ENCODE measurements around the gene TMEM175.

The TMEM175 gene

DNA sequence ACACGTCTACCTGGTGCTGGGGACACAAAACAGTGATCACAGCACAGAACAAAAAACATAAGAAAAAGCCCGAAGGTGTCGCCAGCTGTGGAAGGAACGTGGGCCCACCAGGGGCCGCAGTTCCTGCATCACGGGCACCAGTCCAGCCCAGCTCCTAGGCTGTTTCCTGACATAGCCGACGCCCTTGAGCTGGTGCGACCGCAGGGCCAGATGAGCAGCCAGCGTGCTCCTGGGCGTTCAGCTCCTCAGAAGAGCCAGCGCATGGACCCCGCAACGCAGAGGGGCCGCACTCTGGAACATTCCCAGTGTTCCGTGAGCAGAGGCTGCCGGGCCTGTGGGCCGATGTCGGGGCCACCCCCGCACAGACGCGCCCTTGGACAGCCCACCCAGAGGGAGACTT, 44.2 kb upstream of the TMEM175 start:
- no peaks in the 10 kb centered on the region for H3K27me3 ChIP-seq (ENCODE audit: low read depth, low read length)
- no peaks in the 10 kb centered on the region for H4K20me1 ChIP-seq (ENCODE audit: insufficient read depth, low read length)
- no peak overlapping the region for H3K4me2 ChIP-seq (ENCODE audit: low read length)
- H3K9ac ChIP-seq (ENCODE audit: low read length), result no peak overlapping the region
- no peaks in the 10 kb centered on the region for H3K79me2 ChIP-seq (ENCODE audit: low read length)
- H3K4me1 ChIP-seq (ENCODE audit: low read length), result no peaks in the 10 kb centered on the region
- TF ChIP-seq, protein P1, sequence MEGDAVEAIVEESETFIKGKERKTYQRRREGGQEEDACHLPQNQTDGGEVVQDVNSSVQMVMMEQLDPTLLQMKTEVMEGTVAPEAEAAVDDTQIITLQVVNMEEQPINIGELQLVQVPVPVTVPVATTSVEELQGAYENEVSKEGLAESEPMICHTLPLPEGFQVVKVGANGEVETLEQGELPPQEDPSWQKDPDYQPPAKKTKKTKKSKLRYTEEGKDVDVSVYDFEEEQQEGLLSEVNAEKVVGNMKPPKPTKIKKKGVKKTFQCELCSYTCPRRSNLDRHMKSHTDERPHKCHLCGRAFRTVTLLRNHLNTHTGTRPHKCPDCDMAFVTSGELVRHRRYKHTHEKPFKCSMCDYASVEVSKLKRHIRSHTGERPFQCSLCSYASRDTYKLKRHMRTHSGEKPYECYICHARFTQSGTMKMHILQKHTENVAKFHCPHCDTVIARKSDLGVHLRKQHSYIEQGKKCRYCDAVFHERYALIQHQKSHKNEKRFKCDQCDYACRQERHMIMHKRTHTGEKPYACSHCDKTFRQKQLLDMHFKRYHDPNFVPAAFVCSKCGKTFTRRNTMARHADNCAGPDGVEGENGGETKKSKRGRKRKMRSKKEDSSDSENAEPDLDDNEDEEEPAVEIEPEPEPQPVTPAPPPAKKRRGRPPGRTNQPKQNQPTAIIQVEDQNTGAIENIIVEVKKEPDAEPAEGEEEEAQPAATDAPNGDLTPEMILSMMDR (IDR thresholded peaks at IDR 0.05; ENCODE audit: low read depth, low read length), result no peak
- no peak for TF ChIP-seq EZH2phosphoT487 (IDR thresholded peaks at IDR 0.05; ENCODE audit: low read depth)
- no peaks in the 10 kb centered on the region for H3K9me3 ChIP-seq (ENCODE audit: insufficient read depth, low read length)
- H3K4me3 ChIP-seq (ENCODE audit: low read length), result no peak overlapping the region
- no peak overlapping the region for H2AFZ ChIP-seq (ENCODE audit: low read depth, low read length)
- peaks cover 20% of the 10 kb centered on the region for H3K36me3 ChIP-seq (replicated peaks; ENCODE audit: low read depth, low read length)
- no peak overlapping the region for H3K27ac ChIP-seq (ENCODE audit: low read length)

DNA sequence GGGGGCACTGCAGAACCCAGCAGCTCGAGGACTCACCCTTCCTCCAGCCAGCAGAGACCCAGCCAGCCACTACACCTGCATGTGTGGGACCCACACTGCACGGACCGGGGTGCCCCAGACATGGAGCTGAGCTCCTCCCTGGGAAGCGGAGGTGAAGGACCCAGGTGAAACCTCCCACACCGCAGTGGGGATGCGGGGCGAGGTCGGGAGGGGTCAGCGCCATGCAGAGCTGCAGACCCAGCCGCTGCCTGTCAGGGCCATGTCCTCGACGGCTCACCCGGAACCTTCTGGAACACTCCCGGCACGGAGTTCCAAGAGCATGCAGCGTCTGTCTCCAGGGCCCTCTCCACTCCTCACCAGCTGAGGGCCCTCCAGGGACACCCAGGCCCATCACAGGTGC, 42.7 kb upstream of the TMEM175 start:
- Histone ChIP-seq H2AFZ (ENCODE audit: low read depth, low read length) (no peak overlapping the region), H3K9me3 (ENCODE audit: insufficient read depth, low read length) (no peaks in the 10 kb centered on the region), H3K27ac (ENCODE audit: low read length) (no peak overlapping the region), H3K9ac (ENCODE audit: low read length) (no peak overlapping the region), H4K20me1 (ENCODE audit: insufficient read depth, low read length) (no peaks in the 10 kb centered on the region), H3K36me3 (replicated peaks; ENCODE audit: low read depth, low read length) (peaks cover 20% of the 10 kb centered on the region), H3K27me3 (ENCODE audit: low read depth, low read length) (no peaks in the 10 kb centered on the region), H3K4me1 (ENCODE audit: low read length) (no peaks in the 10 kb centered on the region), H3K4me3 (ENCODE audit: low read length) (no peak overlapping the region), H3K79me2 (ENCODE audit: low read length) (no peaks in the 10 kb centered on the region), H3K4me2 (ENCODE audit: low read length) (no peak overlapping the region)
- TF ChIP-seq EZH2phosphoT487 (IDR thresholded peaks at IDR 0.05; ENCODE audit: low read depth), result no peak
- TF ChIP-seq, protein P1 (IDR thresholded peaks at IDR 0.05; ENCODE audit: low read depth, low read length), result no peak

DNA sequence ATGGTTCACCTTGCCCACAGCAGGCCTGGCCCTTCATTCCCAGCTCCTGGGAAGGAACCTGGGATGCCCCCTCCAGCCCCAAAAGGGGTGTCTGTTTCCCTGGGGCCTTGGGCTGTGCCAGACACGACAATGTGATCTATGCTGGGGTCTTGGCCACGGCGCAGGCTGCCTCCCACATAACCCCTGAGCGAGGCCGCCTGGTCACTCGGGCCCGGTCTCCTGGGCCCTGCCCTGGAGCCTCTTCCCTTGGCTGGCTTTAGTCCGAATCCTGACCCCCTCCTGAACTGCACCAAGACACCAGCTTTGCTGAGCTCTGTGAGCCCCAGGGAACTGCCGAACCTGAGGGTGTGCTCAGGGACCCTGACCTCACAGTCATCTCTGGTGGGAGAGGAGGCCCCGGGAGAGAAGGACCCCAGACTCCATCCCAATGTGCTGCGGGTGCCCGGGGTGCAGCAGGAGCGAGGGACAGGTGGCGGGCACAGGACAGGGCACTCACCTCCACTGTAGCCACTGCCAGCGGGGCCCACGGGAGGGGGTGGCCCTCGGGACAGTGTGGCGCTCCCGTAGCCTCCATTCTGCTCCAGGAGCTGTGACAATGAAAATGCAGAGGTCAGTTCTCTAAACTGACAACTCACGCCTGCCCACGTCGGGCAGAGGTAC, 42.1 kb upstream of the TMEM175 start:
- no peak overlapping the region for H2AFZ ChIP-seq (ENCODE audit: low read depth, low read length)
- H3K9ac ChIP-seq (ENCODE audit: low read length), result no peak overlapping the region
- no peaks in the 10 kb centered on the region for H4K20me1 ChIP-seq (ENCODE audit: insufficient read depth, low read length)
- H3K27me3 ChIP-seq (ENCODE audit: low read depth, low read length), result no peaks in the 10 kb centered on the region
- TF ChIP-seq EZH2phosphoT487 (IDR thresholded peaks at IDR 0.05; ENCODE audit: low read depth), result no peak
- TF ChIP-seq, protein P1 (IDR thresholded peaks at IDR 0.05; ENCODE audit: low read depth, low read length), result no peak
- no peak overlapping the region for H3K4me2 ChIP-seq (ENCODE audit: low read length)
- H3K79me2 ChIP-seq (ENCODE audit: low read length), result no peaks in the 10 kb centered on the region
- no peak overlapping the region for H3K27ac ChIP-seq (ENCODE audit: low read length)
- no peaks in the 10 kb centered on the region for H3K4me1 ChIP-seq (ENCODE audit: low read length)
- no peaks in the 10 kb centered on the region for H3K9me3 ChIP-seq (ENCODE audit: insufficient read depth, low read length)
- H3K36me3 ChIP-seq (replicated peaks; ENCODE audit: low read depth, low read length), result peaks cover 20% of the 10 kb centered on the region
- no peak overlapping the region for H3K4me3 ChIP-seq (ENCODE audit: low read length)

DNA sequence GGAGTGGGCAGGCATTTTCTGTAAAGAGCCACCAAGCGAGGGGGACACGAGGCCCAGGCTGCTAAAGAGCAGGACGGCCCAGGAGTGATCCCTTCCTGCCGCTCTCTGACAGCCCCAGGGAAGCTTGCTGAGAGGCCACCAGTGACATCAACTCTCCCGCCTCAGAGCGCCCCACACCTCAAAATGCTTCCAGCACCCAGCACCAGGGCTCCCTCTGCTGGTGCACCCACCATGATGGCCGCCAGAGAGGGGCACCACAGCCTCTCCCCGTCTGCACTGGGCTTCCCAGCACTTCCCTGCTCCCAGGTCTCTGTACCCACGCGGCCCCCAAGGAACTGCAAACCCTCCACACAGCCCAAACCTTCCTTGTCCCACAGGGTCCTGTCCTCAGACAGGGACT, 40.5 kb upstream of the TMEM175 start:
- Histone ChIP-seq H3K4me1 (ENCODE audit: low read length) (no peaks in the 10 kb centered on the region), H3K9ac (ENCODE audit: low read length) (no peak overlapping the region), H3K9me3 (ENCODE audit: insufficient read depth, low read length) (no peaks in the 10 kb centered on the region), H4K20me1 (ENCODE audit: insufficient read depth, low read length) (no peaks in the 10 kb centered on the region), H3K79me2 (ENCODE audit: low read length) (no peaks in the 10 kb centered on the region), H3K4me3 (ENCODE audit: low read length) (no peak overlapping the region), H3K36me3 (replicated peaks; ENCODE audit: low read depth, low read length) (peaks cover 20% of the 10 kb centered on the region), H3K4me2 (ENCODE audit: low read length) (no peak overlapping the region), H3K27me3 (ENCODE audit: low read depth, low read length) (no peaks in the 10 kb centered on the region), H2AFZ (ENCODE audit: low read depth, low read length) (no peak overlapping the region), H3K27ac (ENCODE audit: low read length) (no peak overlapping the region)
- TF ChIP-seq, protein P1 (IDR thresholded peaks at IDR 0.05; ENCODE audit: low read depth, low read length), result peak; percentile 24; the same call in 1 of the 2 replicates
- TF ChIP-seq EZH2phosphoT487 (IDR thresholded peaks at IDR 0.05; ENCODE audit: low read depth), result no peak
